ENCODE results near the gene RAD21L1. TPM values are rescaled to one million over a fixed set of nuclear protein-coding genes. Genes with fewer than 3 reads are reported as not detected.
"Not testable (repeated sequence)": the region's sequence is repeated elsewhere in the genome, so short reads cannot be mapped to it uniquely, and the experiment has no call there.

Gene RAD21L1
- total RNA-seq, 2 donors from 2014 or later: not detected

DNA sequence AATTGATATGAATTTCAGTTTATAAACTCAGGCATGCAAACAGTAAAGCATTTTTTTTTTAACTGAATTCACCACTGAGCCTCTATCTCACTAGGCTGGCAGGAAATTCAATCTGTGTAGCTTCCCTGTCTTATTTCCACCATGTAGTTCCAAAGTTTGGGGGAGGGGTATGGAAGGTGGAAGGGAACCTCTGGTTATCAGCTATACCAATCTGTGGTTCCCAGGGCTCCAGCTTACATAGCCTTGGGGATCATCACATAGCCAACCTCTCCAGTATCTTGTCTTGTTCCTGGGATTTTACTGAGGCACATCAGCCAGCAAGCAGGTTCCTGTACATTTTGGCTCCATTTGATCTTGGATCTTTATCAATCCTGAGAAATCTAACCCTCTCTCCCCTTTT, 15.6 kb downstream of the RAD21L1 start:
- no peaks in the 10 kb centered on the region for H3K36me3 ChIP-seq
- H3K27me3 ChIP-seq: no peaks in the 10 kb centered on the region
- H3K27ac ChIP-seq: no peak overlapping the region
- no peak for DNase-seq (ENCODE audit: low spot score)
- H3K4me3 ChIP-seq: no peak overlapping the region
- H3K9me3 ChIP-seq: no peaks in the 10 kb centered on the region
- TF ChIP-seq, protein P1, sequence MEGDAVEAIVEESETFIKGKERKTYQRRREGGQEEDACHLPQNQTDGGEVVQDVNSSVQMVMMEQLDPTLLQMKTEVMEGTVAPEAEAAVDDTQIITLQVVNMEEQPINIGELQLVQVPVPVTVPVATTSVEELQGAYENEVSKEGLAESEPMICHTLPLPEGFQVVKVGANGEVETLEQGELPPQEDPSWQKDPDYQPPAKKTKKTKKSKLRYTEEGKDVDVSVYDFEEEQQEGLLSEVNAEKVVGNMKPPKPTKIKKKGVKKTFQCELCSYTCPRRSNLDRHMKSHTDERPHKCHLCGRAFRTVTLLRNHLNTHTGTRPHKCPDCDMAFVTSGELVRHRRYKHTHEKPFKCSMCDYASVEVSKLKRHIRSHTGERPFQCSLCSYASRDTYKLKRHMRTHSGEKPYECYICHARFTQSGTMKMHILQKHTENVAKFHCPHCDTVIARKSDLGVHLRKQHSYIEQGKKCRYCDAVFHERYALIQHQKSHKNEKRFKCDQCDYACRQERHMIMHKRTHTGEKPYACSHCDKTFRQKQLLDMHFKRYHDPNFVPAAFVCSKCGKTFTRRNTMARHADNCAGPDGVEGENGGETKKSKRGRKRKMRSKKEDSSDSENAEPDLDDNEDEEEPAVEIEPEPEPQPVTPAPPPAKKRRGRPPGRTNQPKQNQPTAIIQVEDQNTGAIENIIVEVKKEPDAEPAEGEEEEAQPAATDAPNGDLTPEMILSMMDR (IDR thresholded peaks at IDR 0.05): no peak
- H3K4me1 ChIP-seq: no peaks in the 10 kb centered on the region

DNA sequence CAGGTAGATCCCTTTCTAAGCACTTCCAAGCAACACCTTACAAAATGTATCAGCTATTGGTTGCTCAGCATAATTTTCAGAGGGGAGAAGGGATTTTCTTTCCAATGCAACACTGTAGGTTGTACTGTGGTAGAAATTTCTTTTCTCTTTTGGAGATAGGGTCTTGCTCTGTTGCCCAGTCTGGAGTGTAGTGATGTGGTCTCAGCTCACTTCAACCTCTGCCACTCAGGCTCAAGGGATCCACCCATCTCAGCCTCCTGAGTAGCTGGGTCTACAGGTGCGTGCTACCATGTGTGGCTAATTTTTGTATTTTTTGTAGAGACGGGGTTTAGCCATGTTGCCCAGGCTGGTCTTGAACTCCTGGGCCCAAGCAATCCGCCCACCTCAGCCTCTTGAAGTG, 16.3 kb downstream of the RAD21L1 start:
- Histone ChIP-seq H3K4me3 (no peak overlapping the region), H3K36me3 (no peaks in the 10 kb centered on the region), H3K9me3 (no peaks in the 10 kb centered on the region), H3K27ac (no peak overlapping the region), H3K27me3 (no peaks in the 10 kb centered on the region), H3K4me1 (no peaks in the 10 kb centered on the region)
- DNase-seq (ENCODE audit: low spot score): no peak
- TF ChIP-seq, protein P1 (IDR thresholded peaks at IDR 0.05): no peak

DNA sequence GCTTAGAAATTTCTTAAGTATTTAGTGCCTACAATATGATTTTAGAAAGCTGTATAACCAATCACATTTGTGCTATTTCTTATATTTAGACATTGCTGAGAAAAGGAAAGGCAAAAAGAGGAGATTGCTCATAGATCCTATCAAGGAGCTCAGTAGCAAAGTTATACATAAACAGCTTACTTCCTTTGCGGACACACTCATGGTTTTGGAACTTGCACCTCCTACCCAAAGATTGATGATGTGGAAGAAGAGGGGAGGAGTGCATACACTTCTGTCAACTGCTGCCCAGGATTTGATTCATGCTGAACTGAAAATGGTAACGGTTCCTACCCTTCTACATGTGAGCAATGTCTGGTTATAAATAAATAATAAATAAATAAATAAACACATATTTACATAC, 16.7 kb downstream of the RAD21L1 start:
- TF ChIP-seq, protein P1 (IDR thresholded peaks at IDR 0.05): no peak
- Histone ChIP-seq H3K9me3 (no peaks in the 10 kb centered on the region), H3K4me3 (no peak overlapping the region), H3K27ac (no peak overlapping the region), H3K36me3 (no peaks in the 10 kb centered on the region), H3K27me3 (no peaks in the 10 kb centered on the region), H3K4me1 (no peaks in the 10 kb centered on the region)
- DNase-seq (ENCODE audit: low spot score): no peak

DNA sequence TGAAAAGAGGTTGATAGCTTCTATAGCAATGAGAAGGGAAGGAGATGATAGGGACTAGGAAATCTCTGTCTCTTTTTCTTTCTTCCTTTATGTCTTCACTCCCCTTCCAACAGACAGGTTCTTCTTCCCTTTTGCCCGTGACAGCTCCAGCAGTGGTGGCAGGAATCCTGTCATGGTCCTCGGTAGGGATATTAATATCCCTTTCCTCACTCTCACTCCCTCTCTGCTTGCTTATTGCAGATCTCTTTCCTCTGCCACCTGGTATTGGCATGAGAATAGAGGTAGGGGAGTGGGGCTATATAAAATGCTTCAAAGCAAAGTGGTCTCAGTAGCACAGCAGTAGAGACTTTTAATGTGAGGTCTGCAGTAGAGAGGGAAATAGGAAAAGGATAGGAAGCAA, 19.7 kb downstream of the RAD21L1 start:
- Histone ChIP-seq H3K36me3 (no peaks in the 10 kb centered on the region), H3K9me3 (no peaks in the 10 kb centered on the region), H3K4me3 (no peak overlapping the region), H3K27ac (no peak overlapping the region), H3K4me1 (no peaks in the 10 kb centered on the region), H3K27me3 (no peaks in the 10 kb centered on the region)
- DNase-seq (ENCODE audit: low spot score): no peak
- TF ChIP-seq, protein P1 (IDR thresholded peaks at IDR 0.05): no peak

DNA sequence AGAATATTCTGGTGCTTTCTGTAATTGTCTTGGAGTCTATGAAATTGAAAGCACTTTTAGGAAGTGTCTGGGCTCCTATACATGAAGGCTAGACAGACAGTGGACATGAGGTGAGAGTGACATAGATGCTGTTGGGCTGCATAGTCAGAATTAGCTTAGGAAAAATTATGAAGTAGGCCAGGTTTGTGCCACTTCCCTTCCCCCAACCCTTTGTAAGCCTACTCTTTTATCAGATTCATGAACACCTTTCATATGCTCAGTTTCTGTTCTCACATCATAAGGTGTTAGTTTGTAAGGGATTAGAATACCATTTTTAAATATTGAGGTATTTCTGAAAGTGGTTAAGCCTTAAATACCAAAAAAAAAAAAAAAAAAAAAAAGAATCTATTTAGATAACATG, 21.8 kb downstream of the RAD21L1 start:
- H3K4me1 ChIP-seq: no peaks in the 10 kb centered on the region
- H3K9me3 ChIP-seq: no peaks in the 10 kb centered on the region
- no peak overlapping the region for H3K27ac ChIP-seq
- no peaks in the 10 kb centered on the region for H3K27me3 ChIP-seq
- TF ChIP-seq, protein P1 (IDR thresholded peaks at IDR 0.05): no peak
- DNase-seq (ENCODE audit: low spot score): no peak
- H3K4me3 ChIP-seq: no peak overlapping the region
- no peaks in the 10 kb centered on the region for H3K36me3 ChIP-seq

DNA sequence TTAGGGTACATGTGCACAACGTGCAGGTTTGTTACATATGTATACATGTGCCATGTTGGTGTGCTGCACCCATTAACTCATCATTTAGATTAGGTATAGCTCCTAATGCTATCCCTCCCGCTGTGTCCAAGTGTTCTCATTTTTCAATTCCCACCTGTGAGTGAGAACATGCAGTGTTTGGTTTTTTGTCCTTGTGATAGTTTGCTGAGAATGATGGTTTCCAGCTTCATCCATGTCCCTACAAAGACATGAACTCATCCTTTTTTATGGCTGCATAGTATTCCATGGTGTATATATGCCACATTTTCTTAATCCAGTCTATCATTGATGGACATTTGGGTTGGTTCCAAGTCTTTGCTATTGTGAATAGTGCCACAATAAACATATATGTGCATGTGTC, 24.4 kb downstream of the RAD21L1 start:
- H3K4me3 ChIP-seq; H3K4me1 ChIP-seq; H3K27ac ChIP-seq; H3K36me3 ChIP-seq; DNase-seq (ENCODE audit: low spot score); H3K9me3 ChIP-seq; H3K27me3 ChIP-seq: not testable (repeated sequence)

Measured in right atrium auricular region (tissue), 2 donors.